Measurements from ENCODE around the gene ASCL5. TPM values are rescaled to one million over a fixed set of nuclear protein-coding genes. Genes with fewer than 3 reads are reported as not detected.

The ASCL5 gene
- total RNA-seq, 1 experiment from 2014 or later, result 0.31 TPM

DNA sequence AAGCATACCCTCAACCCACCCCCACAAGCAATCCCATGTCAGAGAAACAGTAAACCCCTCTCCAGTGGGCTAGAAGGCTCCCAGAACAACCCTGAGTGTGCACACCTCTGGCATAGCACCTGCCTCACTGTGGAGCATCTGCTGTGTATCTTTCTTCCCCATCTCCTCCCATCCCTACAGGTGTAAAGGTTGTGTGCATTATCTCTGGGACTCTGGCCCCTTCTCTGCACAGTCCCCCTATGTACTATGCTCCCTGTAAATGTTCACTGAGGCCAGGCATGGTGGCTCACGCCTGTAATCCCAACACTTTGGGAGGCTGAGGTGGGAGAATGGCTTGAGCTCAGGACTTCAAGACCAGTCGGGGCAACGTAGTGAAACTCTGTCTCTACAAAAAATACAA lies 14.1 kb downstream of the ASCL5 start:
- H3K36me3 Mint-ChIP-seq, result no peaks in the 10 kb centered on the region
- no peaks in the 10 kb centered on the region for H3K9me3 Mint-ChIP-seq
- CTCF ChIA-PET, result interaction anchor here (0.7 to 8.2 kb wide), 16 partner anchors 9 to 249 kb away, joined by 3 to 124 read pairs (median 7); partner anchors contain the start of genes ASCL5 and KIF21B
- peaks cover 50% of the 10 kb centered on the region for H3K27me3 Mint-ChIP-seq (ENCODE audit: low read depth)
- no peak overlapping the region for H3K27ac Mint-ChIP-seq
- POLR2A ChIA-PET, result interaction anchor here (0.8 kb wide), 1 partner anchor 26 kb away, joined by 4 read pairs; no protein-coding TSS in a partner anchor
- no peak overlapping the region for H3K4me3 Mint-ChIP-seq
- no peak for TF ChIP-seq ZNF671 (CRISPR knock-in tag; IDR thresholded peaks at IDR 0.05)
- no peak for TF ChIP-seq EMX1 (CRISPR knock-in tag; IDR thresholded peaks at IDR 0.05)
- no peak for TF ChIP-seq ZNF219 (CRISPR knock-in tag; IDR thresholded peaks at IDR 0.05; ENCODE audit: borderline replicate concordance)
- no peak for TF ChIP-seq ZNF416 (CRISPR knock-in tag; IDR thresholded peaks at IDR 0.05)
- no peak for TF ChIP-seq ESRRA (CRISPR knock-in tag; IDR thresholded peaks at IDR 0.05; ENCODE audit: borderline replicate concordance)
- no peak for TF ChIP-seq ZNF317 (CRISPR knock-in tag; IDR thresholded peaks at IDR 0.05; ENCODE audit: borderline replicate concordance, low read depth)
- ATAC-seq, result no peak
- H3K4me1 Mint-ChIP-seq, result peaks cover 5% of the 10 kb centered on the region; the same call in 1 of the 2 replicates
- DNase-seq (ENCODE audit: low spot score), result no peak

DNA sequence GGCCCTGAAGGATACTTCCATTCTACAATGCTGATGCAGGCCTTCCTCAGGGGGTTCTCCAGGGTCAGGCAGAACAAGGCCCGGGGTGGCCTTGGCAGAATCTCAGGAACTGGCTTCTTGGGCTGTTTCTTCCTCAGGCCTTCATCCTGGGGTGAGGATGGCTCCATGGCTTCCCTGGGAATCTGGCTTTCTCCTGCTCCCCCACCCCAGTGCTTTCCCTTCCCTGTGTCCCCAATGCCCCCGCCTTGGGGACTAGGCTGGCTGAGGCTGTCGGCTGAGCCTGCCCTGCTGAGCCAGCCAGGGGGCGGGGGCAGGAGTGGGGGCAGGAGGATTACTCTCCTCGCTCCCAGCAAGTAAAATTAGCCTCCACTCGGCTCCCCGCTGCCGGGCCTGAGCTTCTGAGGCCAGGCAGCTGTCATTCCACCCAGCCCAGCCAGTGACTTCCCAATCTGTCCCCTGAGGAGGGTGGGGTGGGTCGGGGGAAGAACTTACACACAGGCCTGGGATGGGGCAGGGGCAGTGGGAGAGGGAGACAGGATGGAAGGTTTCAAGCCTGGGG lies 14.7 kb downstream of the ASCL5 start, which contains the start of gene CACNA1S:
Gene CACNA1S, minus strand, starts transcription at position 254 of the 559 bp plus-strand sequence. Its CDS starts 87 bp downstream, at position 167.
- no peak for DNase-seq (ENCODE audit: low spot score)
- no peaks in the 10 kb centered on the region for H3K9me3 Mint-ChIP-seq
- H3K27ac Mint-ChIP-seq, result no peak within 1 kb of the TSS
- no peaks in the 10 kb centered on the region for H3K36me3 Mint-ChIP-seq
- peaks cover 5% of the 10 kb centered on the region; the same call in 1 of the 2 replicates for H3K4me1 Mint-ChIP-seq
- H3K27me3 Mint-ChIP-seq (ENCODE audit: low read depth), result peaks cover 43% of the 10 kb centered on the region
- no peak for TF ChIP-seq SMAD4 (CRISPR knock-in tag; IDR thresholded peaks at IDR 0.05)
- TF ChIP-seq GTF2I (CRISPR knock-in tag; conservative IDR thresholded peaks at IDR 0.05), result no peak
- TF ChIP-seq ATF3 (CRISPR knock-in tag; conservative IDR thresholded peaks at IDR 0.05), result no peak
- no peak for TF ChIP-seq FOXP4 (CRISPR knock-in tag; IDR thresholded peaks at IDR 0.05)
- TF ChIP-seq JUN (CRISPR knock-in tag; IDR thresholded peaks at IDR 0.05), result no peak
- ATAC-seq, result no peak
- ChIA-PET CTCF (interaction anchor here (0.6 to 8.2 kb wide), 4 partner anchors 26 to 264 kb away, joined by 3 to 124 read pairs (median 32); no protein-coding TSS in a partner anchor), POLR2A (no interaction called here)
- H3K4me3 Mint-ChIP-seq, result no peak within 1 kb of the TSS

GRCh38 chr1:201111672-201112071 lies 15.3 kb downstream of the ASCL5 start:
- DNase-seq (ENCODE audit: low spot score) (no peak), ATAC-seq (no peak)
- TF ChIP-seq, protein P1, sequence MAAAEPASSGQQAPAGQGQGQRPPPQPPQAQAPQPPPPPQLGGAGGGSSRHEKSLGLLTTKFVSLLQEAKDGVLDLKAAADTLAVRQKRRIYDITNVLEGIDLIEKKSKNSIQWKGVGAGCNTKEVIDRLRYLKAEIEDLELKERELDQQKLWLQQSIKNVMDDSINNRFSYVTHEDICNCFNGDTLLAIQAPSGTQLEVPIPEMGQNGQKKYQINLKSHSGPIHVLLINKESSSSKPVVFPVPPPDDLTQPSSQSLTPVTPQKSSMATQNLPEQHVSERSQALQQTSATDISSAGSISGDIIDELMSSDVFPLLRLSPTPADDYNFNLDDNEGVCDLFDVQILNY (CRISPR knock-in tag; IDR thresholded peaks at IDR 0.05), result no peak
- TF ChIP-seq IRF2 (CRISPR knock-in tag; IDR thresholded peaks at IDR 0.05; ENCODE audit: borderline replicate concordance, low read depth) (no peak), HMGA2 (CRISPR knock-in tag; IDR thresholded peaks at IDR 0.05) (no peak), JUN (CRISPR knock-in tag; IDR thresholded peaks at IDR 0.05) (no peak), CBFB (CRISPR knock-in tag; IDR thresholded peaks at IDR 0.05; ENCODE audit: low read depth) (no peak)
- ChIA-PET POLR2A (no interaction called here), CTCF (interaction anchor here (0.5 to 8.2 kb wide), 5 partner anchors 7 to 140 kb away, joined by 3 to 124 read pairs (median 6); no protein-coding TSS in a partner anchor)
- peaks cover 5% of the 10 kb centered on the region; the same call in 1 of the 2 replicates for H3K4me1 Mint-ChIP-seq
- no peak overlapping the region for H3K4me3 Mint-ChIP-seq
- H3K9me3 Mint-ChIP-seq, result no peaks in the 10 kb centered on the region
- H3K27ac Mint-ChIP-seq, result no peak overlapping the region
- peaks cover 39% of the 10 kb centered on the region for H3K27me3 Mint-ChIP-seq (ENCODE audit: low read depth)
- no peaks in the 10 kb centered on the region for H3K36me3 Mint-ChIP-seq

DNA sequence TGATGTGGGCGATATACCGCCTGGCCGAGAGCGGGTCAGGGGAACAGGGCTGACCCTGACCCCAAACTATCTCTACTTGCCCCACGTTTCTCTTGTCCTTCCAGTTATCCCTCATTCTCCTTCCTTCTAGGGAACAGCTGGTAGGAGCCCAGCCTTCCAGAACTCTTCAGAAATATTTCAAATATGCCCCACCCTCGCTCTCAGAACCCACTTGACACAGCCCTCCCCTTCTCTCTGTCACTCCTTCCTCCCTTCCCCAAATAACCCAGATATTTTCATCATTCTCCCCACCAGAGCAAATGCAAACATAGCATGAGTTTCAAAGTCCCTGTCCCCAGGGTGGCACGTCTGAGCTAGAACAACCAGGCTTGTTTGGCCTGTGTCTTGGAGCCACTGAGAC lies 15.8 kb downstream of the ASCL5 start:
- ATAC-seq (no peak), DNase-seq (ENCODE audit: low spot score) (no peak)
- ChIA-PET POLR2A (no interaction called here), CTCF (interaction anchor here (0.5 to 8.2 kb wide), 5 partner anchors 8 to 139 kb away, joined by 3 to 124 read pairs (median 6); no protein-coding TSS in a partner anchor)
- Mint-ChIP-seq H3K27me3 (ENCODE audit: low read depth) (peaks cover 35% of the 10 kb centered on the region), H3K27ac (no peak overlapping the region), H3K4me1 (peaks cover 5% of the 10 kb centered on the region; the same call in 1 of the 2 replicates), H3K9me3 (no peaks in the 10 kb centered on the region), H3K4me3 (no peak overlapping the region), H3K36me3 (no peaks in the 10 kb centered on the region)
- TF ChIP-seq CREM (CRISPR knock-in tag; IDR thresholded peaks at IDR 0.05) (no peak), GRHL2 (CRISPR knock-in tag; IDR thresholded peaks at IDR 0.05; ENCODE audit: insufficient replicate concordance, severe bottlenecking) (no peak), ZNF512 (CRISPR knock-in tag; IDR thresholded peaks at IDR 0.05; ENCODE audit: borderline replicate concordance) (no peak), ATF6 (CRISPR knock-in tag; IDR thresholded peaks at IDR 0.05) (no peak), TEAD4 (CRISPR knock-in tag; IDR thresholded peaks at IDR 0.05) (no peak), FOXK1 (CRISPR knock-in tag; IDR thresholded peaks at IDR 0.05) (no peak)

Measured in WTC11 (cell line).